ENCODE measurements around the gene DOCK11.

The DOCK11 gene

DNA sequence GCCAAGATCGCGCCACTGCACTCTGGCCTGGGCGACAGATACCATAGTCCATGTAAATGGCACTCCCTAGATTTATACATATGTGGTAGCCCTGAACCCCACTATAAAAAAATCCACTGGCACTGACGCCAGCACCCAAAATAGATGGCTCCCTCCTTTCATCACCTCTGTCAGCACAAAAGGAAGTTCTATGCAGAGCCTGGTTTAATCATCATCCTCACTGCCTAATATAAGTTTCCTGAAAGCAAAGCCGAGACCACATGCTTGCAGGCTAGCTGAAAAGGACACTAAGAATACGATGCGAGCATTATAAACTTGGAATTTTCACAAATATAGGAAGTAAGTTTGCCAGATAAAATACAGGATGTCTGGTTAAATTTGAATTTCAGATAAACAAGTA, 27.5 kb upstream of the DOCK11 start:
- TF ChIP-seq, protein P1, sequence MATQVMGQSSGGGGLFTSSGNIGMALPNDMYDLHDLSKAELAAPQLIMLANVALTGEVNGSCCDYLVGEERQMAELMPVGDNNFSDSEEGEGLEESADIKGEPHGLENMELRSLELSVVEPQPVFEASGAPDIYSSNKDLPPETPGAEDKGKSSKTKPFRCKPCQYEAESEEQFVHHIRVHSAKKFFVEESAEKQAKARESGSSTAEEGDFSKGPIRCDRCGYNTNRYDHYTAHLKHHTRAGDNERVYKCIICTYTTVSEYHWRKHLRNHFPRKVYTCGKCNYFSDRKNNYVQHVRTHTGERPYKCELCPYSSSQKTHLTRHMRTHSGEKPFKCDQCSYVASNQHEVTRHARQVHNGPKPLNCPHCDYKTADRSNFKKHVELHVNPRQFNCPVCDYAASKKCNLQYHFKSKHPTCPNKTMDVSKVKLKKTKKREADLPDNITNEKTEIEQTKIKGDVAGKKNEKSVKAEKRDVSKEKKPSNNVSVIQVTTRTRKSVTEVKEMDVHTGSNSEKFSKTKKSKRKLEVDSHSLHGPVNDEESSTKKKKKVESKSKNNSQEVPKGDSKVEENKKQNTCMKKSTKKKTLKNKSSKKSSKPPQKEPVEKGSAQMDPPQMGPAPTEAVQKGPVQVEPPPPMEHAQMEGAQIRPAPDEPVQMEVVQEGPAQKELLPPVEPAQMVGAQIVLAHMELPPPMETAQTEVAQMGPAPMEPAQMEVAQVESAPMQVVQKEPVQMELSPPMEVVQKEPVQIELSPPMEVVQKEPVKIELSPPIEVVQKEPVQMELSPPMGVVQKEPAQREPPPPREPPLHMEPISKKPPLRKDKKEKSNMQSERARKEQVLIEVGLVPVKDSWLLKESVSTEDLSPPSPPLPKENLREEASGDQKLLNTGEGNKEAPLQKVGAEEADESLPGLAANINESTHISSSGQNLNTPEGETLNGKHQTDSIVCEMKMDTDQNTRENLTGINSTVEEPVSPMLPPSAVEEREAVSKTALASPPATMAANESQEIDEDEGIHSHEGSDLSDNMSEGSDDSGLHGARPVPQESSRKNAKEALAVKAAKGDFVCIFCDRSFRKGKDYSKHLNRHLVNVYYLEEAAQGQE (IDR thresholded peaks at IDR 0.05; ENCODE audit: insufficient read depth in 1 of 2, low read depth in 2 of 2, low read length in 2 of 2), result no peak
- TF ChIP-seq FOXP2 (optimal IDR thresholded peaks at IDR 0.05; ENCODE audit: borderline replicate concordance, extremely low read depth, extremely low read length, insufficient read depth) (no peak), SIN3A (IDR thresholded peaks at IDR 0.05; ENCODE audit: borderline replicate concordance, insufficient read depth, low read length) (no peak), TAF1 (IDR thresholded peaks at IDR 0.05; ENCODE audit: borderline replicate concordance, insufficient read depth, low read length) (no peak), POLR2AphosphoS5 (IDR thresholded peaks at IDR 0.05; ENCODE audit: low read depth, low read length) (no peak)

DNA sequence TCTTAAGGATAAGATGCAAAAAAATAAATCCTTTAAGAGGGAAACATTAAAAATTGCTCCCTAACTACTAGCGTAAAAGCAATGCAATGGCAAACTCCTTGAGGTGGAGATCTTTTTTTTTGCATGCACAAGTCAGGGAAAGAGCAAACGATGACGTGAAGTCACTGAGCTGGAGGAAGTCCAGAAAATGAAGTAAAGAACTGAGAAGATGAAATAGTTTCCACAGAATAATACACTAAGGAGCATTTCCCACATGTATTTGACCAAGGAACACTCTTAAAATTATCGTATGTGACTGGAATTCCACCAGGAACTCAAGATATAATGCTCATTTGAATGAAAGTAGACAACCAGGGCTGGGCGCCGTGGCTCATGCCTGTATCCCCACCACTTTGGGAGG, 21.0 kb upstream of the DOCK11 start:
- no peak for TF ChIP-seq POLR2AphosphoS5 (IDR thresholded peaks at IDR 0.05; ENCODE audit: low read depth, low read length)
- TF ChIP-seq, protein P1 (IDR thresholded peaks at IDR 0.05; ENCODE audit: insufficient read depth in 1 of 2, low read depth in 2 of 2, low read length in 2 of 2), result no peak
- no peak for TF ChIP-seq SIN3A (IDR thresholded peaks at IDR 0.05; ENCODE audit: borderline replicate concordance, insufficient read depth, low read length)

DNA sequence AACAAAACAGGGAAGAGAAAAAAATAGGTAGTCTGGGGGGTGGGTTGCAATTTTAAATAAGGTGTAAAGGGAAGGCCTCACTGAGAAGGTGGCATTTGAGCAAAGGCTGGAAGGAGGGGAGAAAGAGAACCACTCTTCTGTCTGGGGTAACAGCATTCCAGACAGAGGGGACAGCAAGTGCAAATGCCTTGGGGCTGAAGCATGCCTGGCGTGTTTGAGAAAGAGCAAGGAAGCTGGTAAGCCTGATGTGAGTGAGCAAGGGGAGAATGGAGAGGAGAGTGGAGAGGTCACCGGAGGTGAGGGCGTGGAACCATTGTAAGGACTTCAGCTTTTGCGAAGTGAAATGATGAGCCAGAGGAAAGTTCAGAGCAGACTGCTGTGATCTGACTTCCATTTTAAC, 19.7 kb upstream of the DOCK11 start:
- TF ChIP-seq TAF1 (IDR thresholded peaks at IDR 0.05; ENCODE audit: borderline replicate concordance, insufficient read depth, low read length) (no peak), SIN3A (IDR thresholded peaks at IDR 0.05; ENCODE audit: borderline replicate concordance, insufficient read depth, low read length) (no peak), POLR2AphosphoS5 (IDR thresholded peaks at IDR 0.05; ENCODE audit: low read depth, low read length) (no peak), FOXP2 (optimal IDR thresholded peaks at IDR 0.05; ENCODE audit: borderline replicate concordance, extremely low read depth, extremely low read length, insufficient read depth) (no peak)
- TF ChIP-seq, protein P1 (IDR thresholded peaks at IDR 0.05; ENCODE audit: insufficient read depth in 1 of 2, low read depth in 2 of 2, low read length in 2 of 2), result no peak

DNA sequence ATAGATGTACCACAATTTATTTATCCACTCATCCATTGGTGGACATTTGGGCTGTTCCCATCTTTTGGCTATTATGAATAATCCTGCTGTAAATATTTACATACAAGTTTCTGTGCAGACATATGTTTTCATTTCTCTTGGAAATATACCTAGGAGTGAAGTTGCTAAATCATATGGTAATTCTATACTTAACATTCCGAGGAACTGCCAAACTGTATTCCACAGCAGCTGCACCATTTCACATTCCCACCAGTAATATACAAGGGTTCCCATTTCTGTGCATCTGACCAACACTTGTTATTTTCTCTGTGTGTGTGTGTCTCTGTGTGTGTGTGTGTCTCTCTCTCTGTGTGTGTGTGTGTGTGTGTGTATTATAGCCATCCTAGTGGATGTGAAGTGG, 15.4 kb upstream of the DOCK11 start:
- TF ChIP-seq POLR2AphosphoS5 (IDR thresholded peaks at IDR 0.05; ENCODE audit: low read depth, low read length) (no peak), TAF1 (IDR thresholded peaks at IDR 0.05; ENCODE audit: borderline replicate concordance, insufficient read depth, low read length) (no peak), SIN3A (IDR thresholded peaks at IDR 0.05; ENCODE audit: borderline replicate concordance, insufficient read depth, low read length) (no peak), FOXP2 (optimal IDR thresholded peaks at IDR 0.05; ENCODE audit: borderline replicate concordance, extremely low read depth, extremely low read length, insufficient read depth) (no peak)
- TF ChIP-seq, protein P1 (IDR thresholded peaks at IDR 0.05; ENCODE audit: insufficient read depth in 1 of 2, low read depth in 2 of 2, low read length in 2 of 2), result no peak

DNA sequence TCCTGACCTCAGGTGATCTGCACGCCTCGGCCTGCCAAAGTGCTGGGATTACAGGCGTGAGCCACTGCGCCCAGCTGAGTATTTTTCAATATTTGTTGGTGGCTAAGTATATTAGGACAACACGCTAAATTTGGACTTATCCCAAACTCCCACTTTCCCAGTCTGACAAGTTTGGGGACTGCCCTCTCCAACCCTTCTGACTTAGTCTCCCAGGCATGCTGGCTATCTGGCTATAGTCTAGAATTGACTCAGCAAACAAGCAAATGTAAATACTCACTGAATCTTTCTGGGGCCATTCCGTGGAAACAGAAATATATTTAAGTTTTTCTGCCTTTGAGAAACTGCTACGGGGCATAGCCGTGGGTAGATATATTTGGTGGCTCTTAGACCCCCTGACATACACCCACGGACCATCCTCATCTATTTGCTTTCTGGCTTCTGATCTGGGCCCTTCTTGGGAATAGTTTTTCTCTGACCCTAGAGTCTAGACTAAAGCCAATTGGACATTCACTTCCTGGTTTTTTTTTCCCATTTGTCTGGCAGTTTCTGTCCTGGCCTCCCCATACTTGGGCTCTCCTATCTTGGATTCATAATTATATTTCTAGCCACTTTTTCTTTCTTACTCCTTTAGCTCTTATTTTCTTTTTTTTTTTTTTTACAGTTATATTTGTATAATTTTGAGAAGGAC, 11.3 kb upstream of the DOCK11 start:
- no peak for TF ChIP-seq FOXP2 (optimal IDR thresholded peaks at IDR 0.05; ENCODE audit: borderline replicate concordance, extremely low read depth, extremely low read length, insufficient read depth)
- no peak for TF ChIP-seq SIN3A (IDR thresholded peaks at IDR 0.05; ENCODE audit: borderline replicate concordance, insufficient read depth, low read length)
- TF ChIP-seq, protein P1 (IDR thresholded peaks at IDR 0.05; ENCODE audit: insufficient read depth in 1 of 2, low read depth in 2 of 2, low read length in 2 of 2), result no peak
- no peak for TF ChIP-seq POLR2AphosphoS5 (IDR thresholded peaks at IDR 0.05; ENCODE audit: low read depth, low read length)
- TF ChIP-seq TAF1 (IDR thresholded peaks at IDR 0.05; ENCODE audit: borderline replicate concordance, insufficient read depth, low read length), result no peak

Measured in PFSK-1 (cell line).